Esophagus muscularis mucosa (tissue), 3 donors: ENCODE results near the gene COA7.

Source experiments
- POLR2A ChIP-seq: fragments of 450-650 bp; IDR thresholded peaks from one replicate; pipeline ENCODE4 v1.6.1; 2017; ENCODE audit warnings: antibody characterized with exemption, moderate library complexity, mild to moderate bottlenecking, low read depth
- POLR2AphosphoS5 ChIP-seq, 2 donors: sonication (generic); formaldehyde crosslinking; IDR thresholded peaks; one replicate each; pipeline ENCODE4 v1.6.1; 2017; ENCODE audit warnings: antibody characterized with exemption in 2 of 2
- TF ChIP-seq, protein P1 (sequence below), 3 experiments: fragments of 200-600 bp in 2 of 3; fragments of 450-650 bp in 1 of 3; sonication (generic) in 2 of 3; IDR thresholded peaks; one replicate each; pipeline ENCODE4 v1.5.1; 2017 to 2019; ENCODE audit warnings: antibody characterized with exemption in 3 of 3, mild to moderate bottlenecking in 2 of 3, moderate library complexity in 1 of 3

DNA sequence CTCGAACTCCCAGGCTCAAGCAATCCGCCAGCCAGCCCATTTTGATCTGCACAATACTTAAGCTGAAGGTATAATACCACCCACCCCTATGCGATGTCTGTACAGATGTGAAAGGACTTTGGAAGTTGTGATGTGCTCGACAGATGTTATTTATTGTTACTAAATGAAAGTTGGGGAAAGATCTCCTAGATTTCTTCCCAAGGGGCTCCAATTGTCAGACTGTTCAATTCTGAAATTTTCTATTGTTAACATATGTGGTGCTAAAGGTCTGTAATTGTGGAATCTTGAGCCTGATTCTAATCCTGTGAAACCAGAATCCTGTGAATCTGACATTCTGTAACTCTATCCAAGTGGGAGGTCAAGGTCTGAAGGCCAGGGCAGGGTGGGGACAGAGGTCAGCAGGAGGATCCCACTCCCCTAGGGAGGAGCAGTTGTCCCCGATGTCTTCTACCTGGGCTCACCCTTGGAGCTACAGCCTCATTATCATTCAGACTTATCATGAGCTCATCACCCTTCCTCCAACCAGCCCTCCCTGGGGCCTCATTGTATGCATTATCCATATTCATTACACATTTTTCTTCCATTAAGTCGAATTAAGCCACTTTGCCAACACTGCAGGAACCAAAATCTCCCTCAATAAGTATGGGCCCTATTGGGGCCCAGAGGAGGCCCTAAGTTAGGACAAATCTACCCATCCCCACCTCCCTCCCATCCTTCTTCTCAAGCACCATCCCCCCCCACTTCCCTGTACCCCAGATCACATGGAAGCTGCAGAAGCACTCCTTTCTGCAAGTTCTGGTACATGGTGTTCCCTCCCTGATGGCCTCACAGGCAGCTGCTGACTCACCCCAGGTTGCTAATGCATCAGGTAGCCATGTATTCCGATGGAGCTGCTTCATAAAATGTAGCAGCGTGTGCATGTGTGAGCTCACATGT, 32.9 kb downstream of the COA7 start:
- no peak for TF ChIP-seq POLR2A
- TF ChIP-seq, protein P1, sequence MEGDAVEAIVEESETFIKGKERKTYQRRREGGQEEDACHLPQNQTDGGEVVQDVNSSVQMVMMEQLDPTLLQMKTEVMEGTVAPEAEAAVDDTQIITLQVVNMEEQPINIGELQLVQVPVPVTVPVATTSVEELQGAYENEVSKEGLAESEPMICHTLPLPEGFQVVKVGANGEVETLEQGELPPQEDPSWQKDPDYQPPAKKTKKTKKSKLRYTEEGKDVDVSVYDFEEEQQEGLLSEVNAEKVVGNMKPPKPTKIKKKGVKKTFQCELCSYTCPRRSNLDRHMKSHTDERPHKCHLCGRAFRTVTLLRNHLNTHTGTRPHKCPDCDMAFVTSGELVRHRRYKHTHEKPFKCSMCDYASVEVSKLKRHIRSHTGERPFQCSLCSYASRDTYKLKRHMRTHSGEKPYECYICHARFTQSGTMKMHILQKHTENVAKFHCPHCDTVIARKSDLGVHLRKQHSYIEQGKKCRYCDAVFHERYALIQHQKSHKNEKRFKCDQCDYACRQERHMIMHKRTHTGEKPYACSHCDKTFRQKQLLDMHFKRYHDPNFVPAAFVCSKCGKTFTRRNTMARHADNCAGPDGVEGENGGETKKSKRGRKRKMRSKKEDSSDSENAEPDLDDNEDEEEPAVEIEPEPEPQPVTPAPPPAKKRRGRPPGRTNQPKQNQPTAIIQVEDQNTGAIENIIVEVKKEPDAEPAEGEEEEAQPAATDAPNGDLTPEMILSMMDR (IDR thresholded peaks at IDR 0.05) = no peak
- no peak for TF ChIP-seq POLR2AphosphoS5 (IDR thresholded peaks at IDR 0.05)
